ENCODE results near the gene MAFF. TPM values are rescaled to one million over a fixed set of nuclear protein-coding genes. Genes with fewer than 3 reads are reported as not detected.

Gene MAFF
- total RNA-seq, 1 experiment from 2014 or later, result 26.0 TPM

- Histone ChIP-seq H3K79me2 (ENCODE audit: insufficient read depth, low read length) (peaks cover 81% of the 10 kb centered on the region), H3K9ac (ENCODE audit: low read length) (no peak overlapping the region), H3K9me3 (ENCODE audit: control insufficient read depth in 1 of 2, insufficient read depth in 1 of 2, low read depth in 1 of 2, low read length in 2 of 2) (no peaks in the 10 kb centered on the region), H3K4me2 (ENCODE audit: low read length) (no peak overlapping the region), H2AFZ (ENCODE audit: low read depth, low read length, poor library complexity, severe bottlenecking) (no peak overlapping the region), H3K36me3 (ENCODE audit: control insufficient read depth in 1 of 2, insufficient read depth in 2 of 2, low read length in 2 of 2) (no peaks in the 10 kb centered on the region), H3K4me3 (replicated peaks in 1 of 2; ENCODE audit: low read depth in 1 of 2, low read length in 2 of 2) (no peak overlapping the region), H3K27me3 (ENCODE audit: insufficient read depth, low read length) (no peaks in the 10 kb centered on the region), H3K9me2 (ENCODE audit: insufficient read depth) (no peaks in the 10 kb centered on the region), H3K4me1 (ENCODE audit: control insufficient read depth in 1 of 2, insufficient read depth in 2 of 2, low read length in 2 of 2) (peaks cover 5 to 6% of the 10 kb centered on the region in 2 experiments; a peak in 2 of 4 replicates), H4K20me1 (ENCODE audit: insufficient read depth) (peaks cover 4% of the 10 kb centered on the region; the same call in 1 of the 2 replicates), H3K27ac (ENCODE audit: low read depth, low read length) (no peak overlapping the region)
- BruUV-seq (replicated peaks), result no TSS peak
- ATAC-seq, result no peak
- ChIA-PET CTCF (no interaction called here), POLR2A (no interaction called here), RAD21 (ENCODE audit: low non-redundant PET in 1 of 2, low total read pairs in 2 of 2, uncharacterized antibody in 2 of 2, unreplicated experiment in 2 of 2) (no interaction called here)
- intact Hi-C loops (cut with micrococcal nuclease), result no loop called here
- DNase-seq (ENCODE audit: low read depth, low spot score), result no peak
- no peak for TF ChIP-seq EGR1 (IDR thresholded peaks at IDR 0.05; ENCODE audit: low read depth)
- TF ChIP-seq POLR2AphosphoS5 (IDR thresholded peaks at IDR 0.05; ENCODE audit: low read depth, low read length), result no peak
- no peak for TF ChIP-seq POLR2A (IDR thresholded peaks at IDR 0.05; ENCODE audit: borderline replicate concordance, extremely low read depth, insufficient read depth, insufficient read length)
- TF ChIP-seq FOSL1 (IDR thresholded peaks at IDR 0.05; ENCODE audit: low read depth), result no peak
- no peak for TF ChIP-seq TCF7L2 (IDR thresholded peaks at IDR 0.05; ENCODE audit: borderline replicate concordance, extremely low read depth, insufficient read depth, insufficient read length)
- TF ChIP-seq ZNF274 (IDR thresholded peaks at IDR 0.05; ENCODE audit: low read depth, low read length), result no peak
- no peak for TF ChIP-seq CEBPB (IDR thresholded peaks at IDR 0.05; ENCODE audit: low read depth)
- TF ChIP-seq SRF (IDR thresholded peaks at IDR 0.05; ENCODE audit: low read depth), result no peak
- TF ChIP-seq ELF1 (IDR thresholded peaks at IDR 0.05; ENCODE audit: borderline replicate concordance, low read depth), result no peak
- no peak for TF ChIP-seq YY1 (IDR thresholded peaks at IDR 0.05; ENCODE audit: extremely low read depth, insufficient replicate concordance, low read depth, low read length)
- no peak for TF ChIP-seq SIN3A (IDR thresholded peaks at IDR 0.05; ENCODE audit: low read depth)
- no peak for TF ChIP-seq ATF3 (IDR thresholded peaks at IDR 0.05)
Measured at GRCh38 chr22:38260761-38261681, 59.2 kb downstream of the MAFF start.
